ENCODE data around the gene ZNF469.

DNA sequence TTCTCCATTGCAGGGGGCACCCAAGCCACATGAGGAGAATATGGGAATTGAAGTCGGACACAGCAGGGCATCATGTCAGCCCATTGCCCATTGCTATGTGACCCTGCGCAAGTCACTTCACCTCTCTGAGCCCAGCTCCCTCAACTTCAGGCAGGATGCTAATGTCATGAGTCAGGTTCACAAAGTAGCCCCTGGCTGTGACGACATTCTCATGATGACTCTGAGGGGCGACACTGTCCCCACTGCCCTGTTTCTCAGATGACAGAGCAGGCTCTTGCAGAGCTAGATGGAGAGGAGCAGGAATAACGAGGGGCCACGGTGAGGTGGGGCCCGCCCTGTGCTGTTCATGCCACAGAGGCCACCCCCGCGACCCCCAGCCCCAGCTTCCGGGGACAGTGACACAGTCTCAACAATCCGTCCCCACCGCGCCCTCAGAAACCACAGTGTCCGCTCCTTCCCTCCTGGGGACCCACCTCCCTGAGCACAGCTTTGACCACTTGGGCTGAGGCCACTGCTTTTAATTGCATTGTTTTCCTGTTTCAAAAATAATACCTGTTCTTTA is 13.2 kb upstream of the ZNF469 start:
- TF ChIP-seq CTCF (IDR thresholded peaks at IDR 0.05) (no peak), POLR2A (IDR thresholded peaks at IDR 0.05) (no peak)

Measured in testis (tissue), 2 donors.